Measurements from ENCODE around the gene MFAP5.

DNA sequence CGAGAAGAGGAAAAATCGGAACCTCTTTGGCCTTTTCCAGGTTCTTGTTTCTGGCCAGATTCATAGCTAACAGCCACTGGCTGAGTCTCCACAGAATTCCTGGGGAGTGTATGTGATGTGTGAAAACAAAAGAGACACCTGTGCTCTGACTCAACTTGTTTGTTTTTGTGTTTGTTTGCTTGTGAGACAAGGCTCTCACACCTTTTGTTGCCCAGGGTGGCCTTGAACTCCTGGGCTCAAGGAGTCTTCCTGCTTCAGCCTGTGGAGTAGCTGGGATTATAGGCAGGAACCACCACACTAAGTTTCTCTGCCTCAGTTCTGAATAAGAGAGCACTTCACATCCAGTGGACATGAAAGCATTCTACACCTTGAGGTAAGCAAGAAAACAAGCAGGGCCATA lies 22.7 kb downstream of the MFAP5 start:
- TF ChIP-seq NFRKB (IDR thresholded peaks at IDR 0.05) (no peak), L3MBTL2 (conservative IDR thresholded peaks at IDR 0.05) (no peak), BHLHE40 (IDR thresholded peaks at IDR 0.05; ENCODE audit: borderline replicate concordance) (no peak), LEF1 (IDR thresholded peaks at IDR 0.05; ENCODE audit: borderline replicate concordance) (no peak), SP1 (IDR thresholded peaks at IDR 0.05) (no peak), ZNF384 (IDR thresholded peaks at IDR 0.05) (no peak), FOXM1 (IDR thresholded peaks at IDR 0.05; ENCODE audit: borderline replicate concordance) (no peak), SUZ12 (IDR thresholded peaks at IDR 0.05) (no peak), ELF4 (IDR thresholded peaks at IDR 0.05) (no peak)

Measured in HEK293T (cell line).